Measurements from ENCODE around the gene GBF1.

GBF1 gene

DNA sequence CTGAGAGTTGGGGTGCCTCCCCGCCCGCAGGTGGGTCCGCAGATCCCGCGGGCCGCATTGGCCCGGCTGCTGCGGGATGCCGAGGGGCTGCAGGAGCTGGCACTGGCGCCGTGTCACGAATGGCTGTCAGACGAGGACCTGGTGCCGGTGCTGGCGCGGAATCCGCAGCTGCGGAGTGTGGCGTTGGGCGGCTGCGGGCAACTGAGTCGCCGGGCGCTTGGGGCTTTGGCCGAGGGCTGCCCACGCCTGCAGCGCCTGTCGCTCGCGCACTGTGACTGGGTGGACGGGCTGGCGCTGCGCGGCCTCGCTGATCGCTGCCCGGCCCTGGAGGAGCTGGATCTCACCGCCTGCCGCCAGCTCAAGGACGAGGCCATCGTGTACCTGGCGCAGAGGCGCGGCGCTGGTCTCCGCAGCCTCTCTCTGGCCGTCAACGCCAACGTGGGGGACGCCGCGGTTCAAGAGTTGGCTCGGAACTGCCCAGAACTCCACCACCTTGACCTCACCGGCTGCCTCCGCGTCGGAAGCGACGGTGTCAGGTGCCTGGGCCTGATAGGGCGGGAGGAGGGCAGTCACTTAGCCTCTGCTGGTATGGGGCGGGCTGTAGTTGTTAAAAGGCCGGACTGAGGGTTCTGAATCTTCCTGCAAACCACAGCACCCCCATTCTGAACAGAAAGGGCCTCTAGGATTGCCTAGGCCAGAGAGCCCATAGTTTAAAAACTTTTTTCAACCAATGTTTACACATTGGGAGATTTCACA lies 176.6 kb downstream of the GBF1 start:
- Mint-ChIP-seq H3K4me3 (peak overlapping the region; percentile 97), H3K27ac (peak overlapping the region; percentile 76), H3K9me3 (ENCODE audit: low read depth) (no peaks in the 10 kb centered on the region), H3K4me1 (ENCODE audit: low read depth) (peaks cover 40% of the 10 kb centered on the region), H3K36me3 (no peaks in the 10 kb centered on the region), H3K27me3 (peaks cover 12% of the 10 kb centered on the region)

GRCh38 chr10:102422545-102423129 lies 177.3 kb downstream of the GBF1 start:
- Mint-ChIP-seq H3K27ac (peak overlapping the region; percentile 28), H3K36me3 (no peaks in the 10 kb centered on the region), H3K4me1 (ENCODE audit: low read depth) (peaks cover 48% of the 10 kb centered on the region), H3K4me3 (peak overlapping the region; percentile 97), H3K27me3 (peaks cover 6% of the 10 kb centered on the region), H3K9me3 (ENCODE audit: low read depth) (no peaks in the 10 kb centered on the region)

DNA sequence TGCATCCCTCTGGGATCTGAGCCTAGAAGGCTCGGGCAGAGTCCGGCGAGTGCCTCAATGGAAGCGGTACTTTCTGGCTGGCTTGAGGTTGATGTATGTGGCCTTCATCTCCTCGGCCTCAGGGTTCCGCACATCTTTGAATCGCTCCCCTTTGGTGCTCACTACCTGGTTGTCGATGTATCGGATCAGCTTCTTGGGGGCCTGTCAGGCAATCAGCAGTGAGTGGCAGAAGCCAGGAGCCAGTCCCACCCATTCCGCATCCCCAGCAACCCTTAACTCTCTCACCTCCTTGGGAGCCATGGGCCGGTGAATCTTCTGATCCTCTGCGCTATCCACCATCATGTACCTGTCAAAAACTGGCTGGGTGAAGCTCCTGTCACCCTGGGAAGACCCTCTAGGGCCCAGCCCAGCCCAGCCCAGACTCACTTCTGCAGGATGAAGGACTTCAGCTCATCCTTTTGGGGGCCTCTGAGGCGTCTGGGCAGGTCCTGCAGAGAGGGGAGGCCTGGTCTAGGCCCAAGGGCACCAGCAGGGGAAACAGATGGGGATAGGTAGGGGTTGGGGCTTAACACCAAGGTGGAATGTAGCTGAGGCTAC lies 178.1 kb downstream of the GBF1 start:
- H3K9me3 Mint-ChIP-seq (ENCODE audit: low read depth) = no peaks in the 10 kb centered on the region
- H3K27me3 Mint-ChIP-seq = no peaks in the 10 kb centered on the region
- no peaks in the 10 kb centered on the region for H3K36me3 Mint-ChIP-seq
- peak overlapping the region; percentile 47 for H3K4me3 Mint-ChIP-seq
- H3K27ac Mint-ChIP-seq = no peak overlapping the region
- H3K4me1 Mint-ChIP-seq (ENCODE audit: low read depth) = peaks cover 45% of the 10 kb centered on the region

DNA sequence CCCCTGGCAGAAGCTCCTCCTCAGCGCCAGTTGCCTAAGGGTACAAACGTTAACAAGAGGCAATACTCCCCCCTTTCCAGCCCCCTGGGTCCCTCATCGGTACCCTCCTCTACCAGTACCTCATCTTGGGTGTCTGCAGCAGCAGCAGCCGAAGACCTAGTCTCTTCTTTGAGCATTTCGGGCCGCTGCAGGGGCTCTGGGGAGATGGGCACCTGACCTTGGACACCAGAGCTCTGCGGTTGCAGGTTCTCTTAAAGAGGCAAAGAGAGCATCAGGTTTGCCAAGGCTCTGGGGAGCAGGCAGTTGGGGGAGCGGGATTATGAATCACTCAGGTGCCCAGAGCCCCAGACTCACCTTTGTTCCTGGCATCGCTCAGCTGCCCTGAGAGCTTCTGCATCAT lies 178.8 kb downstream of the GBF1 start:
- H3K9me3 Mint-ChIP-seq (ENCODE audit: low read depth) = no peaks in the 10 kb centered on the region
- no peaks in the 10 kb centered on the region for H3K36me3 Mint-ChIP-seq
- peaks cover 41% of the 10 kb centered on the region for H3K4me1 Mint-ChIP-seq (ENCODE audit: low read depth)
- no peak overlapping the region for H3K27ac Mint-ChIP-seq
- no peaks in the 10 kb centered on the region for H3K27me3 Mint-ChIP-seq
- H3K4me3 Mint-ChIP-seq = no peak overlapping the region

- Mint-ChIP-seq H3K27ac (no peak overlapping the region), H3K27me3 (no peaks in the 10 kb centered on the region), H3K4me3 (no peak overlapping the region), H3K9me3 (ENCODE audit: low read depth) (no peaks in the 10 kb centered on the region), H3K4me1 (ENCODE audit: low read depth) (peaks cover 35% of the 10 kb centered on the region), H3K36me3 (no peaks in the 10 kb centered on the region)
Measured at GRCh38 chr10:102424916-102425315, 179.6 kb downstream of the GBF1 start.

DNA sequence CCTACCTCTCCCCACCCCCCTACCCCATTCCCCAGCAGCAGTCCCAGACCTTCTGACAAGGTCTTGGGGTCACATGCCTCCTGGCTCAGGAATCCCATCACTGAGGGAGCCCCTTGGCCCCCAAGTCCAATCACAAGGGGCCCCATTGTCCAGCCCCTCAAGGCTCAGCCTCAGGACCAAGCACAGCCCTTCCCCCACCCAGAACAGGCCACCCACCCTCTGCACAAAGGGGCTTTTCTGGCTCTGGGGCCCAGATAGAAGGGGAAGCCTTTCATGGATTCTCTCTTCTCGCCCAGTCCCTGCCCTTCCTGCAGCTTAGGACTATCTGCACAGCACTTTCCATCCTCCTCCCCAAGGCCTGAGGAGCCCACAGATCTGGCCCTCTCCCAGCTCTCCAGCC lies 180.1 kb downstream of the GBF1 start:
- no peaks in the 10 kb centered on the region for H3K36me3 Mint-ChIP-seq
- no peak overlapping the region for H3K4me3 Mint-ChIP-seq
- H3K27me3 Mint-ChIP-seq = no peaks in the 10 kb centered on the region
- H3K4me1 Mint-ChIP-seq (ENCODE audit: low read depth) = peaks cover 30% of the 10 kb centered on the region
- H3K9me3 Mint-ChIP-seq (ENCODE audit: low read depth) = no peaks in the 10 kb centered on the region
- H3K27ac Mint-ChIP-seq = no peak overlapping the region

- Mint-ChIP-seq H3K4me3 (no peak overlapping the region), H3K36me3 (peaks cover 2% of the 10 kb centered on the region), H3K4me1 (ENCODE audit: low read depth) (peaks cover 29% of the 10 kb centered on the region), H3K27me3 (no peaks in the 10 kb centered on the region), H3K27ac (peak overlapping the region; percentile 30), H3K9me3 (ENCODE audit: low read depth) (no peaks in the 10 kb centered on the region)
Measured at GRCh38 chr10:102426803-102427287, 181.5 kb downstream of the GBF1 start.

DNA sequence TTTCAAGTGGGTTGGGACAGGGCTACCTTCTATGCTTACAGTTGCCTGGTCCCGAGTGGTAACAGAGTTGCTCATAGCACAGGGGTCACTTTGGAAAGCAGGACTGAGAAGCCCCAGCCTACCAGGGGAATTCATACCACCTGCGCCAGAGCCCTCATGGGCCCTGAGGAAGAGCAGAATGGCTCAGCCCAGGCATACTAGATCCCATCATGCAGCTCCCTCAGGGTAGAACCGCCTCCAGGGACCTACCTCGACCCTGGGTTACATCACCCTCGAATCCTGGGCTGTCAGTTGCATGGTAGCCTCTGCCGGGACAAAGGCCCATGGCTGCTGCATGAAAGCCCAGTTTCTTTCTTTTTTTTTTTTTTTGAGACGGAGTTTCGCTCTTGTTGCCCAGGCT lies 184.1 kb downstream of the GBF1 start:
- Mint-ChIP-seq H3K4me1 (ENCODE audit: low read depth) (peaks cover 37% of the 10 kb centered on the region), H3K36me3 (peaks cover 2% of the 10 kb centered on the region), H3K4me3 (no peak overlapping the region), H3K9me3 (ENCODE audit: low read depth) (no peaks in the 10 kb centered on the region), H3K27me3 (no peaks in the 10 kb centered on the region), H3K27ac (no peak overlapping the region)

DNA sequence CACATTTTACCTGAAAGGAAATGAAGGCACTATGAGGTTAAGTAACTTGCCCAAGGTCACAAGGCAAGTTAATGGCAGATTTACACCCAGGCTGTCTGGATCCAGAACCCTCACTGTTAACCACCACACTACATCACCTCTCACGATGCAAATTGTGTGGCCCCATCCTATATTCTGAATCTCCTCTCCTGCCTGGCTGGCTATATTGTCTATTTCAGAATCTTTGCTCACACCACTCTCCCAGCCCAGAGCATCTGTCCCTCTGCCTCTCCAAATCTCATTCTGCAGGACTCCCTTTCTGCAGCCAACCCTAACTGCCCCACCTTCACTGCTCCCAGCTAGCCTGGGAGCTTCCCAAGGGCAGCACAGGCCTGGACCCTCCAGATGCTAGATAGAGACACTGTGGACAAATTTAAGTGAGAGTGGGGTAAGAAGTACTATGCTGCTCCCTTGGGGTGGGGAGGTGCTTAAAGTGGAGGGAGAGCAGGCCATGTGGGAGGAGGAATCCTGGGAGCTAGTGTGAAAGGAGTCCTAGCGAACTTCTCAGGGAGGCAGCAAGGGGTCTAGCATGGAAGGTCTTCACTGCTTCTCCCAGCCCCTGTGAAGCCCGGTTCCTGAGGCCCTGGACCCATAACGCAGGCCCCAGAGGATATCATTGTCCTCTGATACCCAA lies 186.3 kb downstream of the GBF1 start:
- Mint-ChIP-seq H3K4me1 (ENCODE audit: low read depth) (peaks cover 53% of the 10 kb centered on the region), H3K27me3 (no peaks in the 10 kb centered on the region), H3K36me3 (peaks cover 2% of the 10 kb centered on the region), H3K27ac (peak overlapping the region; percentile 90), H3K4me3 (peak overlapping the region; percentile 93), H3K9me3 (ENCODE audit: low read depth) (no peaks in the 10 kb centered on the region)

Measured in activated naive CD8-positive, alpha-beta T cell (primary cell).